SH-SY5Y (cell line): Measurements from ENCODE around the gene PTGER4.

Experiments
- GATA2 ChIP-seq: IDR thresholded peaks from 2 replicates; pipeline ENCODE4 v1.6.1; 2011; ENCODE audit warnings: mild to moderate bottlenecking, low read depth, low read length
- GATA3 ChIP-seq: IDR thresholded peaks from 2 replicates; pipeline ENCODE4 v1.6.1; 2011; ENCODE audit warnings: low read depth, mild to moderate bottlenecking, low read length, moderate library complexity

The PTGER4 gene

GRCh38 chr5:40665635-40666298 is 13.9 kb upstream of the PTGER4 start:
- TF ChIP-seq GATA3 = no peak
- TF ChIP-seq GATA2 = no peak

DNA sequence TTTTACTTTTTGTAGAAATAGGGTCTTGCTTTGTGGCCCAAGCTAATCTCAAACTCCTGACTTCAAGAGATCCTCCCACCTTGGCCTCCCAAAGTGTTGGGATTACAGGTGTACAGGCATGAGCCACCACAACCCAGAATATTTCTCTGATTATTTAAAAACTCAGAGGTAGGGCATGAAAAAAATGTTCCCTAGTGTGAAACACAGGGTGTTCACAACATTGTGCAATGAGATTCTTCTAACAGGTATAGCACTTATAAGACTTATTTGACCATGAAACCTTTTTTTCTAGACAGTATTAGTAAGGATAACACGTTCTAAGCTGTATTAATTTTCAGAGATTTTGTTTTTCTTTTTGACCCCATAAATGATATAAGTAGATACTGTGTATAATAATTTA is 13.1 kb upstream of the PTGER4 start:
- TF ChIP-seq GATA2 (no peak), GATA3 (no peak)

DNA sequence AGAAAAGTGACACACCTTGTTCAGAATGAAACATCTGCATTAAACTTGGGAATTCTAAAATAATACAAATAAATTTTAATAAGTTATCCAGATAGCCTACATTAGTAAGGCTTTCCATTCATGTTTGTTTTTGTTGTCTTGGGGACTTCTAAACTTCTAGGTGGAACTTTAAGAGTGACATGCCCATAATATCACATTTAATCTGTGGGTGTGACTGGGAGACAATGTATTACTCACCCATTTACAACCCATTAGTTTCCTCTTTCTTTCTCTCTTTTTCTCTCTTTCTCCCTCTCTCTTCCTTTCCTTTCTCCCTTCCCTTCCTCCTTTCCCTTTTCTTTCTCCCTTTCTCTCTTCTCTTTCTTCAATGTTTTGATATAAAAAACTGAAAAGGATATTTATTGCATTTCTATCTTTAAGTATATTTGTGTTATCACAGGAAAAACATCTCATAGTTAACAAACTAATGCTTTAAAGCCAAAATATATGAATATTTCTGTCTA is 12.5 kb upstream of the PTGER4 start:
- TF ChIP-seq GATA2 = no peak
- TF ChIP-seq GATA3 = no peak

GRCh38 chr5:40669606-40670390 is 9.9 kb upstream of the PTGER4 start:
- TF ChIP-seq GATA2 (no peak), GATA3 (no peak)

- TF ChIP-seq GATA3 (no peak), GATA2 (no peak)
Measured at GRCh38 chr5:40672425-40672824, 7.3 kb upstream of the PTGER4 start.

- TF ChIP-seq GATA3 (no peak), GATA2 (no peak)
Measured at GRCh38 chr5:40674661-40675235, 5.0 kb upstream of the PTGER4 start.

DNA sequence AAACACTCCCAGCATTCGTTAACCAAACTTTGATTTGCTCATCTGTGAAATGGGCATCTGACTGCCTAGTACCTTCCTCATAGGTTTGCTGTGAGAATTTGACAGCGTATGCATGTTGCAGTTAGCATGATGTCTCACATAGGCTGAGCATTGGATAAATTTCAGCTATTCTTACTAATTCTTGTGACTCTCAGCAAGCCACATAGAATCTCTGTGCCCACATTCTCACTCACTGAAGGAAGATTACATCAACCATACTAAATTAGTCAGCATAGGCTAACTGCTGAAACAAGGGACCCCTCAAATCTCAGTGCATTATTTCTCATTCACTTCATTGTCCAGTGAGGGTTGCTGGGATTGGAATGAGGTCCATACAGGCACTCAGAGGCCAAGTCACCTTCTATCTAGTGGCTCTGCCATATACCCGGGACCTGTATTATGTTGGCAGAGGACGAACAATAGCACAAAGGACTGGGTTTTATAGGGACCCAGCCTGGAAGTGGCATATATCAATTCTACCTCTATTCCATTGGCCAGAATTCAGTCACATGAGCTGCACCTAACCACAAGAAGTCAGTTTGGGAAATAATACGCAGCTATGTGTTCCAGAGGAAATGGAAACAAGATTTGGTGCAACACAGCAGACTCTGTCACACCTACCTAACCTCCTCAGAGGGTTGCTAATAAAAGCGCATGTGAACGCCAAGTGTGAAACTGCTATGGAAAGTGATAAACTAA is 4.2 kb upstream of the PTGER4 start:
- no peak for TF ChIP-seq GATA2
- no peak for TF ChIP-seq GATA3

DNA sequence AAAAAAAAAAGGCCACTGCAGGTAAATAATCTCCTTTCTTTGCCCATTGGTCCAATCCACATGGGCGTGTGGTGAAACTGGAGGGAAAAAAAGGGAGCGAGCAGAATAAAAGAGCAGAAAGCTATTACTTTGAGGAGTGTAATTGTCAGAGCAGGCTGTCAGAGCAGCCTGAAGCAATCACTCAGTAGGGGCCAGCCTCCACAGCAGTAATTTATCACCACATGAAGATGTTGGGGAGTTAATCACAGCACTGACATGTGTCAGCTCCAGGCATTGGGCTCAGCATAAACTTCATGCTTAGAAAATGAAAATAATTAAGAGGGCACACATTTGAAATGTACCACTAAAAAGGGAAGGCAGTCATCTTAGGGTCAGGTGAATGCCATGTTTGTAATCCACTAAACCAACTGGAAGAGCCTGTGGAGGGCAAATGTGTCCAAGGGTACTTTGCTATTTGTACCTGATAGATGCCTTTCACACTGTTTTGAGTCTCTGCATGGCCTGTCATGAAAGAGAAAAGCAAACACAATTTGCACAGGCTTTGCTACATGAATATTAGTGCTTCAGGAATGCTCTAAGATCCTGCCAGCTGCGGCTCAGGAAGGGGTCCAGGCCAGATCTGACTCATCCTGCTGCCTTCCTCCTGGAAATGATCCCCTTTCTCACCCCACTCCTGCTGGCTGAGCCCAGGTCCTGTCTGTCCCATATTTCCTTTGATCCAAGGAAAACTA is 2.9 kb upstream of the PTGER4 start:
- TF ChIP-seq GATA3 = no peak
- no peak for TF ChIP-seq GATA2

- TF ChIP-seq GATA2 (no peak), GATA3 (no peak)
Measured at GRCh38 chr5:40677456-40677855, 2.3 kb upstream of the PTGER4 start.

DNA sequence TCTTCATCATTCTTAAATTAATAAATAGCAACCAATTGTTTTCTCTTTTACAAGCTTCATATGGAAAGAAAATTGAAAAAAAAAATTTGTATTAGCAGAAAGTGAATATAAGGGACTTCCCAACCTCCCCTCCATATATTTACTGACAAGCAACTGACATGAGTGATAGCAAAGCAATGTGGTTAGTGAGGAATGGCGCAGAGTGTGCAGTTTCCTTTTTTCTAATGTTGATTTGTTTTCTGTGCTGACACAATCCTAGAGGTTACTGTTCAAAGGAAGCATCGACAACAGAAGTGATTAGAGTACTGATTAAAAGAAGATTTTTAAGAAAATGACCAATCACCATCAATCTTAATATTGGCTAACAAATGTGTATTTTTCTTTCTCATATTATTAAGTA is 1.7 kb upstream of the PTGER4 start:
- TF ChIP-seq GATA3 (no peak), GATA2 (no peak)

DNA sequence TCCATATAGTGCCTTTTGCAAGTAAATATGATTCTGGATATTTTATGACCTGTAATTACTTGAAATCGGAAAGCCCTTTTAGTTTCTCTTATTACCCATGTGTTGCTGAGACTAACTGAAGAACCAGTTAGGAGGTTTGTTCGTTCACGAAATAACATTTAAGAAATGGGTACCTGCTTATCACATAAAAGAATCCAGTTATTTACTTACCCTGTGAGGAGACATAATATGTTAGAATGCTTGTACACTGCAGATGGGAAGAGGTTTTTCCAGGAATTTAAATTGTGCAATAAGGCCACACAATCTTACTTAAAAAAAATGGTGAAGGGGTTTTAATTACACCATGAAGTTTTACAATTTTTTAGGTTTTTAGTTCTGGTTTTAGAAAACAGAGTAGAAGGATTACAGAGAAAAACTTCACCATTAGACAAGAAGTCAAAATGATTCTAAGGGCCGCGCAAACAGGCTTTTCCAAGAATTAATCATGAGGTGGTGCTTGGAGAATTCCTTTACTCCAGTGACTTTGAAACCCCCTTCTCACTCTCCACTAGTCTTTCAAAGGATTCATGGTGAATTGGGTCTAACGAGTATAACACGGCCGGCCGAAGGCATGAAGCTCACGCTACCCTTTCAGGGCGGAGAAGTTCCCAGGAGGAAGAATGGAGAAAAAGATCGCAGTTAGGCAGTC is 1.1 kb upstream of the PTGER4 start:
- TF ChIP-seq GATA2 (no peak), GATA3 (no peak)

GRCh38 chr5:40679148-40679912 is 385 bp upstream of the PTGER4 start:
- TF ChIP-seq GATA3 (no peak), GATA2 (no peak)
